Kidney (tissue), 14 donors: ENCODE data around the gene CENPA. TPM values are rescaled to one million over a fixed set of nuclear protein-coding genes. Genes with fewer than 3 reads are reported as not detected.

Experiments used
- DNase-seq, 5 donors: peaks; one replicate each; pipeline ENCODE4 v3.0.0-alpha.2; 2013 to 2020
- FAIRE-seq: peaks from 2 replicates; lab custom pipeline; 2012; peaks lifted over from hg19 to GRCh38; lab: Jason Lieb, UNC
- H3K27ac ChIP-seq, 2 donors: one replicate each; pipeline ENCODE4 v1.7.0; 2013; ENCODE audit warnings: low read depth in 2 of 2, low read length in 2 of 2, inconsistent platforms in 1 of 2
- H3K27me3 ChIP-seq: one replicate; pipeline ENCODE4 v1.7.1; 2013; ENCODE audit warnings: low read length, inconsistent platforms; ENCODE audit not compliant: control insufficient read depth, insufficient read depth
- H3K36me3 ChIP-seq, 3 donors: one replicate each; pipeline versions ENCODE4 v1.7.0 to v1.7.1; 2013; ENCODE audit warnings: low read length in 3 of 3, control low read depth in 1 of 3, inconsistent platforms in 1 of 3; ENCODE audit not compliant: insufficient read depth in 3 of 3, control insufficient read depth in 2 of 3
- H3K4me1 ChIP-seq, 3 donors: one replicate each; pipeline versions ENCODE4 v1.7.0 to v1.7.1; 2013; ENCODE audit warnings: low read length in 3 of 3, inconsistent platforms in 1 of 3, low read depth in 1 of 3; ENCODE audit not compliant: control insufficient read depth in 2 of 3, insufficient read depth in 2 of 3
- H3K4me3 ChIP-seq, 3 donors: one replicate each; pipeline versions ENCODE4 v1.7.0 to v1.8.1; 2013; ENCODE audit warnings: low read length in 3 of 3, control low read depth in 1 of 3, inconsistent platforms in 1 of 3
- H3K9ac ChIP-seq, 3 donors: one replicate each; pipeline versions ENCODE4 v1.7.0 to v1.7.1; 2013; ENCODE audit warnings: low read length in 3 of 3, control low read depth in 1 of 3, inconsistent platforms in 1 of 3
- H3K9me3 ChIP-seq, 3 donors: one replicate each; pipeline versions ENCODE4 v1.7.0 to v1.7.1; 2013; ENCODE audit warnings: low read length in 3 of 3, control low read depth in 1 of 3, inconsistent platforms in 1 of 3; ENCODE audit not compliant: control insufficient read depth in 2 of 3, insufficient read depth in 1 of 3
- intact Hi-C: fragments of 100-400 bp; cut with DNase I; formaldehyde crosslinking; loops from one replicate; pipeline ENCODE4 v1.11.1; 2022
- polyA plus RNA-seq: library from polyadenylated mRNA; stranded (reverse); fragments of 350-450 nt; fragmentation: Illumina TruSeq; extraction: RNeasy Lipid Tissue Mini Kit (QIAGEN cat#74804); gene quantifications from one replicate; pipeline ENCODE4 v1.2.3, GENCODE V29; 2014; ENCODE audit warnings: low read depth, low replicate concordance; ENCODE audit not compliant: insufficient read depth
- total RNA-seq: library from RNA; stranded (reverse); fragmentation: NEBNext Ultra II Directional; extraction: Animal tissue kit (Norgen Biotek cat#: 25700); gene quantifications from one replicate; pipeline ENCODE4 v1.2.1, GENCODE V29; 2021
- TF ChIP-seq, protein P1 (sequence below): IDR thresholded peaks from 3 replicates; pipeline ENCODE4 v1.5.1; 2012; ENCODE audit warnings: mild to moderate bottlenecking, moderate library complexity, borderline replicate concordance; ENCODE audit not compliant: insufficient read depth; ENCODE audit errors: extremely low read depth
- donor health status: control.
- donor health status: control.
- donor health status: control.
- donor health status: control.
- donor health status: control.
- donor health status: DM: yes; HTN: yes; CAD: no.
- donor health status: Normal renal cell carcinoma (clear cell type).

The CENPA gene
- total and polyA plus RNA-seq, 2 donors from 2014 or later = 0.63 TPM; not detected in 1

GRCh38 chr2:26764906-26765305 is 20.9 kb upstream of the CENPA start:
- DNase-seq = no peak
- no peaks in the 10 kb centered on the region for H3K27me3 ChIP-seq
- peaks cover 0 to 19% (median 5%) of the 10 kb centered on the region in 3 donors for H3K4me1 ChIP-seq
- H3K4me3 ChIP-seq = peak overlapping the region; percentile 79 to 94 (median 87)
- H3K9ac ChIP-seq = peak overlapping the region; percentile 47 to 99 (median 99)
- TF ChIP-seq, protein P1, sequence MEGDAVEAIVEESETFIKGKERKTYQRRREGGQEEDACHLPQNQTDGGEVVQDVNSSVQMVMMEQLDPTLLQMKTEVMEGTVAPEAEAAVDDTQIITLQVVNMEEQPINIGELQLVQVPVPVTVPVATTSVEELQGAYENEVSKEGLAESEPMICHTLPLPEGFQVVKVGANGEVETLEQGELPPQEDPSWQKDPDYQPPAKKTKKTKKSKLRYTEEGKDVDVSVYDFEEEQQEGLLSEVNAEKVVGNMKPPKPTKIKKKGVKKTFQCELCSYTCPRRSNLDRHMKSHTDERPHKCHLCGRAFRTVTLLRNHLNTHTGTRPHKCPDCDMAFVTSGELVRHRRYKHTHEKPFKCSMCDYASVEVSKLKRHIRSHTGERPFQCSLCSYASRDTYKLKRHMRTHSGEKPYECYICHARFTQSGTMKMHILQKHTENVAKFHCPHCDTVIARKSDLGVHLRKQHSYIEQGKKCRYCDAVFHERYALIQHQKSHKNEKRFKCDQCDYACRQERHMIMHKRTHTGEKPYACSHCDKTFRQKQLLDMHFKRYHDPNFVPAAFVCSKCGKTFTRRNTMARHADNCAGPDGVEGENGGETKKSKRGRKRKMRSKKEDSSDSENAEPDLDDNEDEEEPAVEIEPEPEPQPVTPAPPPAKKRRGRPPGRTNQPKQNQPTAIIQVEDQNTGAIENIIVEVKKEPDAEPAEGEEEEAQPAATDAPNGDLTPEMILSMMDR = no peak
- H3K9me3 ChIP-seq = no peaks in the 10 kb centered on the region
- intact Hi-C loops = no loop called here
- peak overlapping the region; percentile 82 to 94 for H3K27ac ChIP-seq
- no peaks in the 10 kb centered on the region for H3K36me3 ChIP-seq
- FAIRE-seq = no peak

DNA sequence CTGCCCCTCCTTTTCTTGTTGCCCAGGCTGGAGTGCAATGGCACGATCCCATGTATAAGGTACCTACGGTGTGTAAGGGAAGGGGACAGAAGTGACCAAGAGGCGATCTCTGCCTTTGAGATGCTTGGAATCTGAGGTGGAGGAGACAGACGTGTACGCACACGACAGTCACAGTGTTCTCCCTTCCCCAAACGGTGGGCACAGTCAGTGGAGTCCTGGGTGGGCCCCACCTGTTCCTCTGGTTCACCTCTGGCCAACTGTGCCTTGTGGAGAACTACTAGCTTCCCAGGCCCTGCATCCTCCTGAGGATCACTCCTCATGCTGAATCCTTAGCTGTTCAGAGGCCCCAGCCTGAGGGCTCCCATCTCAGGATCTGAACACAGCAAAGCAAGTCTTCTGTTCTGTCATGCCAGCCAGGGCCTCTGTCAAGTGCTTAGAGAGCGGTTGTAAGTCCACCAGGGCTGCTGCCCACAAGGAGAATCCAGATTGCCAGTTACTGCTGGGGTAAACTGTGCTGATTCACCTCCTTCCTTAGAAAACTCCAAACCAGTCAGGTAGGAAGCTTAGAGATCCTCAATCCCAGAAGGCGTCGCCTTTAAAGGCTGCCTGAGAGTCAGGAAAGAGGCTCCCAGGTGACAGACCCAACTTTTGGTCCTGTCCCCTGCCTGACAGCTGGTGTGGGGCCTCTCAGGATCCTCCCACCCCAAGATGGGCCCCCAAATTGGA is 20.2 kb upstream of the CENPA start:
- peaks cover 0 to 19% (median 6%) of the 10 kb centered on the region in 3 donors for H3K4me1 ChIP-seq
- no peaks in the 10 kb centered on the region for H3K36me3 ChIP-seq
- peak overlapping the region in 2 of 3 donors; percentile 99 for H3K9ac ChIP-seq
- H3K4me3 ChIP-seq = peak overlapping the region in 2 of 3 donors; percentile 87 to 94
- DNase-seq (no peak), FAIRE-seq (no peak)
- peak overlapping the region in 1 of 2 donors; percentile 38 for H3K27ac ChIP-seq
- TF ChIP-seq, protein P1 = no peak
- intact Hi-C loops = no loop called here
- no peaks in the 10 kb centered on the region for H3K27me3 ChIP-seq
- H3K9me3 ChIP-seq = no peaks in the 10 kb centered on the region

DNA sequence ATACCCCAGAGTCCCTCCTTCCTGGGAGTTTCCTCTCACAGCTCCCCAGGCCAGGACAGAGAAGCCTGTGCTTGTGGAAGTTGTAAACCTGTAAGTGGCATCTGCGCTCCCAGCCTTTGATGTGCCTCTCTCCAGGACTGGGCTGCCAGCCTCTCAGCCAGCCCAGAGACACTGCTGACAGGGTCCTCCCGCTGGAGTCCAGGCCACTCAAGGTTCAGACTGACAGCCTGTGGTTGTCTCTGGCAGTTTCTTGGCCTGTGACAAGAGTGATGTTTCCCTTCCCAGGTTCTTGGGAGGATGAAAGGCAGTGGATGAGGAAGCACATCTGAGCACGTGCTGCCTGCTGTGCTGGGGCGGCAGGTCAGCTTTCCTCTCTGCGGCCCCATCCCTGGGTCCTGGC is 18.7 kb upstream of the CENPA start:
- H3K4me1 ChIP-seq = peaks cover 0 to 33% (median 18%) of the 10 kb centered on the region in 3 donors
- H3K27ac ChIP-seq = no peak overlapping the region
- FAIRE-seq = no peak

More for the DNA sequence above, 18.7 kb upstream of the CENPA start:
- peak in 1 of 5 donors; percentile 68 for DNase-seq
- H3K4me3 ChIP-seq = no peak overlapping the region
- H3K9me3 ChIP-seq = no peaks in the 10 kb centered on the region
- H3K36me3 ChIP-seq = no peaks in the 10 kb centered on the region
- intact Hi-C loops = no loop called here
- no peaks in the 10 kb centered on the region for H3K27me3 ChIP-seq
- TF ChIP-seq, protein P1 = no peak
- H3K9ac ChIP-seq = no peak overlapping the region
